Hematopoietic multipotent progenitor cell treated with erythropoietin and hydrocortisone succinate and interleukin-3 and kit ligand, for 4 days (in vitro differentiated cells): Measurements from ENCODE around the gene OPN1LW.
"Not testable (repeated sequence)": the region's sequence is repeated elsewhere in the genome, so short reads cannot be mapped to it uniquely, and the experiment has no call there.

Experiments used
- DNase-seq: peaks from one replicate; pipeline ENCODE4 v3.0.0-alpha.2; 2015

OPN1LW gene

DNA sequence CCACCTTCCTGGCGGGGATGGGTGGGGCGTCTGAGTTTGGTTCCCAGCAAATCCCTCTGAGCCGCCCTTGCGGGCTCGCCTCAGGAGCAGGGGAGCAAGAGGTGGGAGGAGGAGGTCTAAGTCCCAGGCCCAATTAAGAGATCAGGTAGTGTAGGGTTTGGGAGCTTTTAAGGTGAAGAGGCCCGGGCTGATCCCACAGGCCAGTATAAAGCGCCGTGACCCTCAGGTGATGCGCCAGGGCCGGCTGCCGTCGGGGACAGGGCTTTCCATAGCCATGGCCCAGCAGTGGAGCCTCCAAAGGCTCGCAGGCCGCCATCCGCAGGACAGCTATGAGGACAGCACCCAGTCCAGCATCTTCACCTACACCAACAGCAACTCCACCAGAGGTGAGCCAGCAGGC lies at the start of gene OPN1LW:
Gene OPN1LW (plus strand): TSS at position 234 of the 400 bp plus-strand sequence. CDS start 41 bp downstream, at position 275.
- DNase-seq: not testable (repeated sequence)

DNA sequence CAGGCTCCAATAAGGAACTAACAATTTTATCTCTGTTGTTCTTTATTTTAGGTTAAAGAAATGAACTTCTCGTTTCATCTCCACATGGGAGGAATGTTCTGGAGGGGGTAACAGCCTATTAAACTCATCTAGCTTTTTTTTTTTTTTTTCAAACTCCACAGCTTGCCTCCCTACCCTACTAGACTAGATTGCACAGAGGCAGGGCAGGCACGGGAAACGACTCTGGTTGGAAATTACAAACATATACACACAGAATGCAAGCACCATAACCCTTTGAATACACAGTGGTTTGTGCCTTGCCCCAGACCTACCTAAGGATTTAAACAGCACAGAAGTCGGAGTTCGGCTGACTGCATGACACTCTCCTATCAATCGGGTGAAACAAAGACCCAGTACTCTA lies 49.2 kb upstream of the OPN1LW start:
- no peak for DNase-seq

DNA sequence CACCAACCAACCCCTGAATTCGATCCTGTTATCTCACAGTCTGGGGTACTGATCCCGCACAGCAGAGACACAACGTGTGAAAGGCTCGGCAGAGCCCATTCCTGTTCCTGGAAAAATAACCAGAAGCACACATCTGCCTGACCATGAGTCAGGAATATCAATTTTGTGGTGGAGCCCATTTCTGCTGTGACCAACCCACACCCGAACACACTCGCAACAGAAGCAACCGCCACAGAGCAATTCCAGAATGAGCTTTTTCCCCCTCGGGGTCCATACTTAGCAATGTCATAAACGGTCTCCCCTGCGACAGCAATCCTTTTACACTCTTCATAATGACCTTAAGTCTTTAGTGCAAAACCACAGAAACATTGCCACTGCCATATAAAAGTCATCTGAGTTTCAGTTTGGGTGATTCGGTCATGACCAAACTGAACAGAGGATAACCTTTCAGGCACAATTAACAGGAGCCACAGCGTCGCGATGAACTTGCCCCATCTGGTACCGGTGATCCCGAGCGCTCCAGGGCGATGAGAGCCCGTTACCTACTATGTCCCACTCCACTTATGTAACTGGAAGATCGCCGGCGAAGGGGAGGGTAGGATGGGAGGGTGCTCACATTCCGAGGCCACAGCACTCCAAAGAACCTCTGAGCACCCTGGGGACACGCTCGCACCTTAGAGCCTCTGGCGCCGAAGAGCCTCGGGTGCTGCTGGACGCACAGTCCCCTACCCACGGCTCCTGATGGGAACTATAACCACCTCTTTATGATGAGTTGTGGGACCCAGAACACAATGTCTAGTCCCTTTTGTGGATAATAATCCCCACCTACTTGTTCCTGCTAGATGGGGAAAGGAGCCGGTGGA lies 47.7 kb upstream of the OPN1LW start:
- no peak for DNase-seq

DNA sequence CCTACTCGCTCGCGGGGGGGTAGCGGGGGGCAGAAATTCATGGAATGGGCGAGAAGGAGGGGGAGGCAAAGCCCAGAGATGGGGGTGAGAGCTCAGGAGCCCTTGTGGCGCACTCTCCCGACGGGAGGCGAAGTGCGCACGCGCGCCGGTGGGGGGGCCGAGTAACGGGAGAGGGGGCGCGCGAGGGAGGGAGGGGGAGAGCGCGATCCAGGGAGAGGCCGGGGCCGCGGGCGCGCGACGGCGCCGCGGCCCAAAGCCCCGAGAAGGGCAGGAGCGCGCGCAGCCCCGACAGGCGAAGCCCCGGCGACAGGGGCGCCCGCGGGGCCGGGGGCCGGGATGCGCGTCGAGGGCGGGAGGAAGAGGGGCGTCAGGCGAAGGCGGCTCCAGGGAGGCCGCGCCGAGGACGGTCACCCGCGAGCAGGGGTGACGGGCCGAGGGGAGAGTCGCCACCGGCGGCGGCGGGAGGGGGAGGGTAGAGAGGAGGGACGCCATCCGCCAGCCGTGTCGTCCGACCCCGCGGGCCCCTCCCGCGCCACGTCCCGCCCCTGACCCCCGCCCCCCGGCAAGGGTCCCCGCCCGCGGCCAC lies 46.9 kb upstream of the OPN1LW start:
- DNase-seq: peak; percentile 84

DNA sequence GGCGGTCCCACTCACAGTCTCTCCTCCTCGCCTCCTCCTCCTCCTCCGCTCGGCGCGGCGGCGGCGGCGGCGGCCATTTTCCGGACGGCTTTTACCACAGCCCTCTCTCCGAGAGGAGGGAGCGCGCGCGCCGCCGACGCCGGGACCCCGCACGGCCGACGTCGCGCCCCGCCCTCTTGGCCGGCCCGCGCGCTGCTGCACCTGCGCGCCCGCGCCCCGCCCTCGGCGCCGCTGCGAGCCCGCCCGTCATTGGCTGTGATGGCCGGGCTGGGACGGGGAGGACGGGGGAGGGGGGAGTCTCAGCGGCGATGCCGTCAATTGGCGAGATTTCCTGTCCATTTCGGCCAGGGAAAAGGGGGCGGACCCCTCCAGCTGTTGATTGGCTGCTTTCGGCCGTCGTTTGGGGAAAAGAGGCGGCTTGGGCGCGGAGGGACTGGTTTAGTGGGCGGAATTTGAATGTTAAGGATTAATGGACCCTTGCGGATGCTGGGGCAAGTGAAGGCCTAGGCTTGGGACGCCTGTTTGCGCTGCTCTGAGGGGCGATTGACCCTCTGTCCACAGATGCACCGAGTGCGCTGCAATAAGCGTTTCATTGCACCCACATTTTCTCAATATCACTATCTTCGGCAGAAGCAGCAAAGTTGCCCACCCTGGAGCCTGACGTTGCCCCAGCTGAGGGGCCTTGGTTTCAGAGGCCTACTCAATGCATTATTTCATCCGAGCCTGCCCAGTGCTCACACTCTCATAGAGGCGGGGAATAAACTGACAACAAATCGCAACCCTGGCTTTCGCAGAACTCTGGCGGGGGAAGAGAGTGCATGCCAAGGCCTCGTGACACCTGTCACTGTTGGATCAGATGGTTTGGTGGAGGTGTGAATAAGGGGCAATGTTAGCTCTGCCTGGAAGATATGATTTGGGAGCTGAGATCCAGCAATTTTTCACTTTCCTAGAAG lies 46.2 kb upstream of the OPN1LW start, which contains the start of gene MECP2:
Gene MECP2 (minus strand): TSS at position 129 of the 953 bp plus-strand sequence.
- DNase-seq: peak; percentile 96

DNA sequence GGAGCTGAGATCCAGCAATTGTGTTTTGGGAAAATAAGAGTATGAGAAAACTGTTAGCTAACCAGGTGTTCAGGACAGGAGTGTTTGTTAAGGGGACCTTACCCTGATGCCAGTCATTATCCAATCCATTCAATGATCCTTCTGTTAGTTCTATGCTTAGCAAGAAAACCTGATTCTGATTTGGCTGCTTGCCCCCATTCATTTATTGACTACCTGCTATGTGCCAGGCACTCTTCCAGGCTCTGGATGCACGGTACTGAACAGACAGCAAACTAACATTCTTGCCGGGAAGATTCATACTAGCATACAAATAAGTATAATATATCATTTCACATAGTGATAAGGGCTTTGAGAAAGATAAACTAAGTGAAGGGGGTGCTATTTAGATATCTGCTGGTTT lies 45.5 kb upstream of the OPN1LW start:
- no peak for DNase-seq

DNA sequence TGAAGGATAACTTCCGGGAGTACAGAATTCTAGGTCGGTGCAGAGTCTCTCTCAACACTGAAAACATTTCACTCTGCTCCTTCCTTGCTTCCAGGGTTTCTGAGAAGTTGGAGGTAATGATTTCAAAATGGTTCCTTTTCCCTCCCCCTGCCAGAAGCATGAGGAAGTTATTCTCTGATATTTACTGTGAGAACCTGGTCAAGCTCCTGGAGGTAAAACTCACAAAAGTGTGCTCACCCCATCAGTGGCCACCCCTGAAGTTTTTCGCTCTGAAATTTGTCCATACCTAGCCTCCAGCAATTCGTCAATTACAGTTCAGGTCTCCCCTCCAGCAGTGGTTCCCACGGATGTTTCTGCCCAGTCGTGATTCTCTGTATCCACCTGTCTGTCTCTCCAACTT lies 30.3 kb upstream of the OPN1LW start:
- no peak for DNase-seq

DNA sequence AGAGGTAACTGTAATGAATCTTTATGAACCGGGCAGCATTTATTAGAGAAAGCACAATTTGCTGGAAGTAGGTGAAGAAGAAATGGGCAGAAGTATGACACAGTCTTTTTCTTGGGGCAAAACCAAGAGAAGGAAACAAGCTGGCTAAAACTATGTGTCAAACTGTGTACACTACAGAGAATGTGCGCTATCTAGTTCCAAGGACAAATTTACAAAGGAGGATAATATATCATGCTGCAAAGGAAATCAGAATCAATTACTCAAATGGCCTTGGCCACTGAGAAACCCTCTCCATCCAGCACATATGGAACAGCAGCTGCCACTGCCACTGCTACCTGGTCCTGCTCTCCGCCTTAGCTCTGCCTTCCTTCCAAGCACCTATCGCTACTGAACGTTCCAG lies 29.4 kb upstream of the OPN1LW start:
- no peak for DNase-seq

DNA sequence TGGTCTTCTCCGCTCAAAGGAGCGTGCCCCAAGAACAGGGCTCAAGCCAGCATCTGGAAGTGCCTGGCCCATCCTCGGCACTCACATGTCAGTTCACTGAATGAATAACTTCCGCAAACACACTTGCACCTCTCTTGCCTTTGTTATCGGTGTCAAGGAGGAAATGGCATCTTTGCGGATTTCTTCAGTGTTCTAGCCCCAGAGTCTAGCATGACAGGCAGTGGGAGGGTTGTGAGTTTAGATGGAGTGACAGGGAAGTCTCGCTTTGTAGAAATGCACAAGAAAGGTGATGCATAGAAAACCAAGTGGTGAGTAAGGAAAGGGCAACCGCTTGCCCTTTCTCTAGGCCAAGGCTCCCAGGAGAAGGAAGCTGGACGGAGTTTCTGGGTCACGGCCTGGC lies 29.0 kb upstream of the OPN1LW start:
- DNase-seq: no peak

DNA sequence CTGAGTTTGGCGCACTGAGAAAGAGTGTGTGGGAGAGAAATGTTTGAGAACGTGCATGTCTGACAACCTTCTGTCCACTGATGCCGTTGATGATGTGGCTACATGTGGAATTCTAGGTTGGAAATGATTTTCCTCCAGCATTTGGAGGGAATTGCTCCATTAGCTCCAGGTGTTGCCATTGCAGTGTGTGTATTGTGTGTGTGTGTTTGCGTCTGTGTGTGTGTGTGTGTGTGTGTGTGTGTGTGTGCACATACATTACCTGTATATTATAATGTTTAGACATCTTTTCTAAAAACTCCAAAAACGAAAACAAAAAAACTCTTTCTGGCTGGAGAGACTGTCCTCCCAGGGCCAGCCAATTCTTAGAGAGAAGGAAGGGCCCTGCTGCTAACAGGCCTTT lies 28.3 kb upstream of the OPN1LW start:
- no peak for DNase-seq

DNA sequence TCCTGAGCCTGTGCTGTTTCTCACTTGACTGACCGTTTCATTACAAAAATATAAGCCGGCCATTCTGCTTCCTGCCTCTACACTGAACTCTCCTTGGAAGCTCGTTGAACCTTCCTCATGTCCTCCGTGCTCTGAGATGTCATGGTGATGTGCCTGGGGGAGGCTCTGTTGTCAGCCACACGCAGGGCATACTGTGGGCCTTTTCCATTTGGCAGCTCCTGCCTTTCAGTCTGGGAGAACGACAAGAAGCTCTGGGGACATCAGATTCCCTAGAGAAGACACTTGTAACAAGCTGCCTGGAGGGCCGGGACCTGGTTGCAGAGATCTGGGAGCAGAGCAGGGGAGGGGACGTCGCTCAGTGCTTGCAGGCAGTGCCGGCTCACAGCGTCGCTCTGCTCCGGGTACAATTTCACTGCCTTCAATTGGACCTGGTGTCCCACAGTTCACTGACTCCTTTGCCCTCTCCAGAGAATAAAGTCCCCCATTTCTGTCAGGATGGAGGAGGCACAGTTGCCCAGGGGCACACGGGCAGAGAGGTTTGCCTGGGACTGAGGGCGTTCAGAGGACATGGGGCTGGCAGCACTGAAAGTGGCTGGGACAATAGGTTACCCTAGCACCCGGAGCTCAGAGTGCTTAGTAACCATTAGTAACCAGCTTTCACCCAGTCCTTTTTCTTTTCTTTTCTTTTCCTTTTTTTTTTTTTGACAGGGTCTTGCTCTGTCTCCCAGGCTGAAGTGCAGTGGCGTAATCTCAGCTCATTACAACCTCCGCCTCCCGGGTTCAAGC lies 27.4 kb upstream of the OPN1LW start:
- DNase-seq: no peak

DNA sequence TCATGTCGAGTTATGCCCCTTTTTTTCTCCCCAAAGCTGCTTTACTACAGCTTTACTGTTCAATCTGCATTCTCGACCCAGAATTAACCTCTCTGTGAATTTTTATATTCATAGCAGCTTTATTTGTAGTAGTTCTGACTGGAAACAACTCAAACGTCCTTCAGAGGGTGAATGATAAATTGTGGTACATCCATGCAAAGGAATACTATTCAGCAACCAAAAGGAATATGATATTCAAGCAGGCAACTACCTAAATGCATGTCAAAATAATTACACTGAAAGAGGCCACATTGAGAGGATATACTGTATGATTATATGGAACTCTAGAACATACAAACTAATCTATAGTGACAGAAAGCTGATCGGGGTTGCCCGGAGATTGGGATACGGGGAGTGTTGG lies 26.5 kb upstream of the OPN1LW start:
- no peak for DNase-seq

DNA sequence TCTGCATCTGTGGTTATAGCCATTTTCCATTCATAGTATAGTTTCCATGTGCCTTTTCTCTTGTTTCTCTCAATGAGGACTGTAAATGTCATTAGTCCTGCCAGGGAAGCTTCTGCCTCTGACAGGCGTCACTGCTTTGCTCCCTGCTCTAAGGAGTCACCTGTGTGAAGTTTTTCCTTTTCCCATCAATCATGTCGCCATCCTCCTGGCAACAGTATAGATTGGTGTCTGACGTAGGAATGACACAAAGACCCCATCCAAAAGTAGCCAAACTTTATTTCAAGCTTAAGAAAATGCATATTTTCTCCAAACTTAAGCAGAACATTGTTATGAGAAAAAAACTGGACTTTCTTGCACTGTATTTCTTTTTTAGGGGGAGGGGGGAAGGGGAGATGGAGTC lies 23.5 kb upstream of the OPN1LW start:
- DNase-seq: no peak

DNA sequence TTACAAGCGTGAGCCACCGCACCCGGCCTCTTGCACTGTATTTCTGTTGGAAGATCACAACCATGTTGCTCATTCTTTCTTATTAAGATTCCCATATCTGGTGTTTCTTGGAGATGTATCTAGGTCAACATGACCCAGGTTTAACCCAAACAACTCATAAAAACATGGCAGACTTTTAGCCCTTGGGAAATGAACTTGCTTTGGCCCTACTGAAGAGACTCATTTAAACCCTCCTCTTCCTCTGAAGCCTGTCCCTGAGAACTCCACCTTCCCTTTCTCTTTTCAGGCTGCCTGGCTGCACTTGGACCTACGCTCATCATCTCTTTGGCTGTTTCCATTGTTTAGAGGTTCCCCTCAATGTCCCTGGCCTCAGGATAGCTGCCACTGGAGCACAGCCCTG lies 22.8 kb upstream of the OPN1LW start:
- no peak for DNase-seq

DNA sequence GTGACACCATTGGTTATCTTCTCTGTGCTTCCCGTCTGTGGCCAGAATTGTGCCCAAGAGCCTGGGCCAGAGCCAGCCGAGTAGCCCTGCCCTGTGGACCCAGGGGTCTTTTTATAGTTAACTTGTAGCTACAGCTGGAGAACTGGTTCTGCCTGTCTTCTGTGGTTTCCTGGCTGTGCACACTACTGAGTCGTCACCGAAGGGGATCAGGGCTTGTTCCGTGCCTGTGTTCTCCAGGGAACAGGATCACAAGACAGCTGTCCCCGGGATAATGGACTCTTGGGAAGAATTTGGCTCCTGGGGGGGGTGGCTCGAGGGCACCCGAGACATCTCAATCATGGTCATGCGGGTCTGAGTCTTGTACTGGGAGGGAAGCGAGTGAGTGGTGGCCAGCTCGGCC lies 22.1 kb upstream of the OPN1LW start:
- DNase-seq: peak; percentile 38

DNA sequence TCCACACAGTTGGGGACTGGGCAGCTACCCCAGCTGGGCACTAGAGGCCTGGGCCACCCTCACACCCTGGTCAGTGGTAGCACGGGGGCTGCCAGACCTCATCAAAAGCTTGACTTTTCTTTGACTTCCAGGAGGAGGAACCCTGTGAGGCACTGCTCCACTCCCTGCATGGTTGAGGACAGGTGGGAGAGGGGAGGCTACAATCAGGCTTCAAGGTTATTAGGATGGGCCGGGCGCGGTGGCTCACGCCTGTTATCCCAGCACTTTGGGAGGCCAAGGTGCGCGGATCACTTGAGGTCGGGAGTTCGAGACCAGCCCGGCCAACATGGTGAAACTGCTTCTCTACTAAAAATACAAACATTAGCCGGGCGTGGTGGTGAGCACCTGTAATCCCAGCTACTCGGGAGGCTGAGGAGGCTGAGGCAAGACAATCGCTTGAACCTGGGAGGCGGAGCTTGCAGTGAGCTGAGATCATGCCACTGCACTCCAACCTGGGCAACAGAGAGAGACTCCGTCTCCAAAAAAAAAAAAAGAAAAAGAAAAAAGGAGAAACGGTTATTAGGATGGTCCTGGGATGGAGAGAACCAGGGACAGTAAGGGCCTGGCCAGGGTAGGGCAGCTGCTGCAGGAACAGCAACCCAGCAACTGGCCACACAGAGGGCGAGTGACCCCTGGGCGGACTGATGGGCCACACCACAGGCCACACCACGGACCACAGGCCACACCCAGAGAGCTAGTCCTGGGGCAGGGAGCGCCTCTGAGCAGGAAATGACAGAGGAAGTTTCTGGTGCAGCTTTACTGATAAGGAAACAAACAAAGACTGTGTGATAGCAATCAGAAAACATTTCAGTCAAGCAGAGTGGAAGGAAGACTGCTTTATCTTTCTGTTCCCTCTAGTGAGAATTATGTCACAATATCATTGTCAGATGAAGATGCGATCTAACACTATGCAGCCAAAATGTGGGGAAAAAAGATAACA lies 20.5 kb upstream of the OPN1LW start:
- peak; percentile 85 for DNase-seq

DNA sequence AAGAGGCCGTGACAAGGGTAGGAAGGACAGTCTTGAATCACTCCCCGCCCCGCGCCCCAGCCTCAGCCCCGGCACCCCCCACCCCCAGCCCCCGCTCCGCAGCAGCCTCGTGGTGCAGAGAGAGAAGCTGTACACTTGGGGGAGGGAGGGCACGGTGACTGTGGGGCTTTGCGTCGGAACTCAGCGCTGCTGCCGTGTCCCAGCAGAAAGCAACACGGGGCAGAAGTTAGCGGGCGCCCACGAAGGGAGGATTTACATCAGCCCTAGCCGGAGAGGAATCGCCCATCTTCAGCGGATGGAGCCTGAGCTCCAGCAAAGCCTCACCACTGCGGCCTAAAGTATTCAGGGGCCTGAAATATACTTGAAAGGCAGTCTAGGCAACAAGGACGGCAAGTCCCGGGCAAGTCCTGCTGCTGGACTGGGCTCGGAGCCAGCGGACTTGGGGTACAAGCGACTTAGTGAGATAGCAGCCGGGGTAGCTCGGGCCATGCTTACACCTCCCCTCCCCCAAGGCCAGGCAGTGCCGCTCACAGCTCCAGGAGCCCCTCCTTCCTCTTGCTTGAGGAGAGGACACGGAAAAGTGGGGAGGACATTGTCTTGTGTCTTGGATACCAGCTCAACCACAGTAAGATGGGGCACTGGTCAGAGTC lies 18.5 kb upstream of the OPN1LW start:
- DNase-seq: peak; percentile 62

DNA sequence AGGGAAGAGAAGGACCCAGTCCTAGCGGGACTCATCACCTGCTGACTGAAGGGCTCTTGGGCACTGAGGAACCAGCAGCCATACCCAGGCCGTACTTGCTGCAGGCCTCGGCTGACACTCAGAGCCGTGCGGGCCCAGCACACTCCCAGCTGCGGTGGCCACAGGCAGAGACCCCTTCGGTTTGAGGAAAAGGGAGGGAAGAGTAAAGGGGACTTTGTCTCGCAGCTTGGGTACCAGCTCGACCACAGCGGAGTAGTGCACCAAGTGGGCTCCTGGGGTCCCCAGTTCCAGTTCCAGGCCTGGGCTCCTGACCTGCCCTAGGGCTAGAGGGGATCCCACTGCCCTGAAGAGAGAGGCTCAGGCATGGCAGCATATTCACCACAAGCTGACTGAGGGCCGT lies 17.9 kb upstream of the OPN1LW start:
- DNase-seq: no peak

DNA sequence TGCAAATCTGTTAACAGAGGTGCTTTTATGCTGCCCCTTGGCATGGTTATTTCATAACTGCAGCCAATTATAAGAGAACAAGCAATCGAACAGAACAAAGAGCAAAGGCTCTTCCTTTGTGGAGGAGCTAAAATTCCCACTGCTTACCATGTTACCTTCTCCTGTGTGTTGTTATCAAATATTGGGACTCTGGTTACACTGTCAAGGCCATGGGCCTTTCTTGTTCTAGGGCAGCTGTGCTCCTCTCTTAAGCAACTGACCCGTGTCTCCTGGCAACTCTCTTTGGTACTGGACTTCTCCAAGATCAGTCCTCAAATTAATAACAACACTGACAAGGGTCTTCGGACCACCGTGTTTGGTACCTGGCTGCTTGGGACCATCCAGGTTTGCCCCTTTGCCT lies 12.1 kb upstream of the OPN1LW start:
- no peak for DNase-seq

DNA sequence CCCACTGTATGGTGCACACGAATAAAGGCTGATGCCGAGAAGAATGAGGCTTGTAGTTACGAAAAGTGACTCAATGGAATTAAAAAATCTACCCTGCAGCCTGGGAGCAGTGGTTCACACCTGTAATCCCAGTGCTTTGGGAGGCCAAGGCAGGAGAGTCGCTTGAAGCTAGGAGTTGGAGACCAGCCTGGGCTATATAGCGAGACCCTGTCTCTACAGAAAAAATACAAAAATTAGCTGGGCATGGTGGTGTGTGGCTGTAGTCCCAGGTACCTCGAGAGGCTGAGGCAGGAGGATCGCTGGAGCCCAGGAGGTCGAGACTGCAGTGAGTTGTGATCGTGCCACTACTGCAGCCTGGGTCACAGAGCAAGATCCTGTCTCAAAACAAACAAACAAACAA lies 11.7 kb upstream of the OPN1LW start:
- DNase-seq: no peak
